Measurements from ENCODE around the gene RNH1. TPM values are rescaled to one million over a fixed set of nuclear protein-coding genes. Genes with fewer than 3 reads are reported as not detected.

Gene RNH1
- total and polyA plus RNA-seq, 2 experiments from 2014 or later = 623 to 751 TPM

DNA sequence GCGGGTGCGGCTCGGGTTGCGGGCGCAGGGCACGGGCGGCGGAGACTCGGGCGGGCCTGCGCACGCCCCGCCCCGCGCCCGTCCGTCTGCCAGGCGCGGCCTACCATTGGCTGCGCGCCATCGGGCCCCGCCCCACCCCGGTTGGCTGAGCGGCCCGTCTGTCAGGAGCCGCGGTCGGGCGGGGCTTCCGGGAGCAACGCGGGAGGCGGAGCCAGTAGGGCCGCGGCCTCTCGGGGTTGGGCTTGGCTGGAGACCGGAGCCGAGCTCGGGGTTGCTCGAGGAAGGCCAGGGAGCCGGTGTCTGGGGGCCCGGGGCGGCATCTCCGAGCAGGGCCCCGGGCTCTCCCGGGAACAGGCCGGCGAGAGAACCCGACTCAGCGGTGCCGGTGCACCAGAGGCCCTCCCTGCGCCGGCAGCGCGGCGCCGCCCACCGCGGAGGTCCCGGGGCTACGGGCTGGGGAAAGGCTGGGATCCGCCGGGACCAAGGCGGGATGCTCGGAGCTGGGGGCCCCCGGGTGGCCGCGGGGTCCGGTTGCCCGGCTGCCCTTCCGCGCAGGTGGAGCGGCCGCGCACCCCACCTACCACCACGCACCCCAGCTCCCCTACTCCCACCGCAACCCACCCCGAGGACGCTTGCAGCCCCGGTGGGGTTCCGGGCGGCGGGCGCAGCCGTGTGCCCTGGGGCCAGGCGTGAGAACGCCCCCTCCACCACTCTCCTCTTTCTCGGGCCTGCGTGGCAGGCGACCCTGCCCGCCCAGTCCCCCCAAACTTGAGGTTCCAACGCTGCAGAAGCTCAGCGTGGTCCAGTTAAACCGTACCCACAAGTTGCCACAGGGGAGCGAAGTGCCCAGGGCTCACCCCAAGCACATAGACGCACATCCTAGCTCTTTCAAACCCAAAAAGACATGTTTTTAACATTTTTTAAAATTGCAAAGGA, 28.7 kb upstream of the RNH1 start, which contains the start of gene HRAS:
TSS of gene HRAS (minus strand) at position 58 of the 936 bp plus-strand sequence.
- no peaks in the 10 kb centered on the region for H3K9me3 ChIP-seq (ENCODE audit: low read depth)
- H3K9ac ChIP-seq = peak within 1 kb of the TSS; percentile 87
- peak within 1 kb of the TSS; percentile 99 for H3K4me3 ChIP-seq
- in situ Hi-C loops (cut with MboI) = no loop called here
- H4K20me1 ChIP-seq (ENCODE audit: insufficient read depth) = no peaks in the 10 kb centered on the region
- peak; percentile 97 for DNase-seq
- H3F3A ChIP-seq (ENCODE audit: insufficient read depth) = 0 out of 2 replicates have a peak, but pooled peaks cover 5% of the 10 kb centered on the region
- no peaks in the 10 kb centered on the region for H3K36me3 ChIP-seq (ENCODE audit: low read depth)
- H3K79me2 ChIP-seq (ENCODE audit: insufficient read depth) = peaks cover 17% of the 10 kb centered on the region
- TF ChIP-seq EZH2phosphoT487 (IDR thresholded peaks at IDR 0.05; ENCODE audit: insufficient read depth, low read depth) (no peak), EZH2 (IDR thresholded peaks at IDR 0.05; ENCODE audit: insufficient read depth, poor library complexity, severe bottlenecking) (no peak)
- no peaks in the 10 kb centered on the region for H3K27me3 ChIP-seq (replicated peaks; ENCODE audit: insufficient read depth)
- H3K4me1 ChIP-seq (ENCODE audit: insufficient read depth) = no peaks in the 10 kb centered on the region
- no peaks in the 10 kb centered on the region for H3K9me2 ChIP-seq (ENCODE audit: insufficient read depth)
- H2AFZ ChIP-seq = peak within 1 kb of the TSS; percentile 65
- H3K4me2 ChIP-seq (ENCODE audit: unreplicated experiment) = peak within 1 kb of the TSS; percentile 96
- H3K27ac ChIP-seq = peak within 1 kb of the TSS; percentile 39
- 3 to 8% methylated on average over 37 to 68 of the region's 97 CpGs for WGBS, 2 experiments (ENCODE audit: low coverage in 1 of 2, low lambda C conversion rate in 2 of 2, missing lambda C conversion rate in 2 of 2)

DNA sequence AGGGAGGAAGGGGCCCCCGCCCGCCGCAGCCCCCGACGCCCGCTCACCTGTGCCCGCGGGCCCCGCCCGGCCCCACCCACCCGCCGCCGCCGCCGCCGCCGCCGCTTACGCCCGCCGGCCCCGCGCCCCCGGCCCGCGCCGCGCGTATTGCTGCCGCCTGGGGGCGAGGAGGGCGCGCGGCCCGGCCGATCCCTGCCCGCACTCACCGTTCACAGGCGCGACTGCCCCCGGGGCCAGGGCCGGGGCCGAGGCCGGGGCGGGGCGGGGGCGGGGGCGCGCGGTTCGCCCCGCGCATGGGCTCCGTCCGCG, 28.1 kb upstream of the RNH1 start:
- Histone ChIP-seq H3K27me3 (replicated peaks; ENCODE audit: insufficient read depth) (no peaks in the 10 kb centered on the region), H3F3A (ENCODE audit: insufficient read depth) (0 out of 2 replicates have a peak, but pooled peaks cover 5% of the 10 kb centered on the region), H3K79me2 (ENCODE audit: insufficient read depth) (peaks cover 17% of the 10 kb centered on the region), H3K9me2 (ENCODE audit: insufficient read depth) (no peaks in the 10 kb centered on the region), H4K20me1 (ENCODE audit: insufficient read depth) (no peaks in the 10 kb centered on the region), H2AFZ (no peak overlapping the region), H3K9me3 (ENCODE audit: low read depth) (no peaks in the 10 kb centered on the region), H3K36me3 (ENCODE audit: low read depth) (no peaks in the 10 kb centered on the region), H3K4me2 (ENCODE audit: unreplicated experiment) (peak overlapping the region; percentile 96), H3K4me3 (peak overlapping the region; percentile 99), H3K27ac (no peak overlapping the region), H3K9ac (peak overlapping the region; percentile 87), H3K4me1 (ENCODE audit: insufficient read depth) (no peaks in the 10 kb centered on the region)
- in situ Hi-C loops (cut with MboI) = no loop called here
- no peak for TF ChIP-seq EZH2 (IDR thresholded peaks at IDR 0.05; ENCODE audit: insufficient read depth, poor library complexity, severe bottlenecking)
- no peak for TF ChIP-seq EZH2phosphoT487 (IDR thresholded peaks at IDR 0.05; ENCODE audit: insufficient read depth, low read depth)
- DNase-seq = no peak
- 1% methylated on average over 30 of the region's 56 CpGs; no CpG with 5 or more reads in 1 of the 2 experiments for WGBS, 2 experiments (ENCODE audit: low coverage in 1 of 2, low lambda C conversion rate in 2 of 2, missing lambda C conversion rate in 2 of 2)

DNA sequence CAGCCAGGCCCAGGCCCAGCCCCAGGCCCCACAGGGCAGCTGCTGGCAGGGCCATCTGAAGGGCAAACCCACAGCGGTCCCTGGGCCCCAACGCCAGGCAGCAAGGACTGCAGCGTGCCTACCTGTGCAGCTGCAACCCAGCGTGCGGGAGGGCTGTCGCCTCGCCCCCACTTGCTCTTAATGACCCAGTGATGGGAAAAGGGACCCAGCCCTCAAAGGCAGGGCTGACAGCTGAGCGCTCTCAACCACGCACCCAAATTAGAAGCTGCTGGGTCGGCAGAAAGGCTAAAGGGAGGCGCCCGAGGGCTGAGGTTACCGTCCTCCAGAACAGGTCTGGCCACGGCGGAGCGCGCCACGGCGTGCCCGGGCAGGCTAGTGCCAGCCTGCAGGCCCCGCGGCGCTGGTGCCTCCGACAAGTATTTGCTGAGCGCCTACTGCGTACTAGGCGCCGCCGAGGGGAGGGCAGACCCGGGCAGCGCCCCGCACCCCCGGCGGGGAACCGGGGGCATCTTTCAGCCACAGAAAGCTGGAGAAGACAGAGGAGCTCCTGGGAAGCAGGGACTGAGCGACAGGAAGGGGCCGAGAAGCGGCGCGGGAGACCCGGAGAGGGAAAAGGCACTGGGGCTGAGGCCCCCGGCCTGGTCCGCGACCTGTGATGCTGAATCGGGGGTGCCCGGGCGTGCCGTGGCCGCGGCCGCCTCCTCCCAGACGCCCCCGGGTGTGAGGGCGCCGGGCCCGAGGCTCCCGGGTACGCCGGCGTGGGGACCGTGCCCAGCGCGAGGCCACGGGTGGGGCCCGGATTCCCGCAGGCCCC, 27.6 kb upstream of the RNH1 start:
- TF ChIP-seq EZH2phosphoT487 (IDR thresholded peaks at IDR 0.05; ENCODE audit: insufficient read depth, low read depth) (no peak), EZH2 (IDR thresholded peaks at IDR 0.05; ENCODE audit: insufficient read depth, poor library complexity, severe bottlenecking) (no peak)
- peak; percentile 66 for DNase-seq
- no peaks in the 10 kb centered on the region for H3K9me3 ChIP-seq (ENCODE audit: low read depth)
- H3K4me1 ChIP-seq (ENCODE audit: insufficient read depth) = no peaks in the 10 kb centered on the region
- H3K27me3 ChIP-seq (replicated peaks; ENCODE audit: insufficient read depth) = no peaks in the 10 kb centered on the region
- H4K20me1 ChIP-seq (ENCODE audit: insufficient read depth) = no peaks in the 10 kb centered on the region
- peak overlapping the region; percentile 87 for H3K9ac ChIP-seq
- in situ Hi-C loops (cut with MboI) = no loop called here
- peak overlapping the region; percentile 65; the same call in 1 of the 2 replicates for H2AFZ ChIP-seq
- peaks cover 17% of the 10 kb centered on the region for H3K79me2 ChIP-seq (ENCODE audit: insufficient read depth)
- WGBS, 2 experiments (ENCODE audit: low coverage in 1 of 2, low lambda C conversion rate in 2 of 2, missing lambda C conversion rate in 2 of 2) = 4 to 8% methylated on average over 48 to 66 of the region's 66 CpGs
- peak overlapping the region; percentile 12; the same call in 1 of the 2 replicates for H3K27ac ChIP-seq
- 0 out of 2 replicates have a peak, but pooled peaks cover 5% of the 10 kb centered on the region for H3F3A ChIP-seq (ENCODE audit: insufficient read depth)
- H3K36me3 ChIP-seq (ENCODE audit: low read depth) = no peaks in the 10 kb centered on the region
- peak overlapping the region; percentile 96 for H3K4me2 ChIP-seq (ENCODE audit: unreplicated experiment)
- no peaks in the 10 kb centered on the region for H3K9me2 ChIP-seq (ENCODE audit: insufficient read depth)
- H3K4me3 ChIP-seq = peak overlapping the region; percentile 99
